Measurements from ENCODE around the gene RAET1G.

The RAET1G gene

DNA sequence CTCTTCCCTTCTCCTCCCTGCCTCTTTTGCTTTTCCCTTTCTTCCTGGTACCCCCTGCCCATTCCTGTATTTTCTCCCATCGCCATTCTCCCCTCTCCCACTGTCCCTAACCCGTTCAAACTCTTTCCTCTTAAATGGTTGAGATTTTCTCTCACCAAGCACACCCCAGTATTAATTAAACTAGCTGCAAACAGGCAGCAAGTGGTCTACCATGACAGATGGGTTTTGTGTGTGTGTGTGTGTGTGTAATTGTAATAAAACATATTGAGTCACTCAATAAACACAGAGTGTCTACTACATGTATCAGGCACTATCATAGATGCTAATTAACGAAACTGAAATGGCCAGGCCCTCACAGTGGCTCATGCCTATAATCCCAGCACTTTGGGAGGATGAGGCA lies 31.7 kb downstream of the RAET1G start:
- no peak for DNase-seq (ENCODE audit: low read depth)
- TF ChIP-seq CTCF (IDR thresholded peaks at IDR 0.05; ENCODE audit: control insufficient read depth, insufficient read depth, low read depth, low read length, missing control alignments), result no peak

GRCh38 chr6:149890629-149891045 lies 32.3 kb downstream of the RAET1G start:
- TF ChIP-seq CTCF (IDR thresholded peaks at IDR 0.05; ENCODE audit: control insufficient read depth, insufficient read depth, low read depth, low read length, missing control alignments), result no peak
- no peak for DNase-seq (ENCODE audit: low read depth)

More for the DNA sequence above, 31.7 kb downstream of the RAET1G start:
- no peak overlapping the region for H3K4me3 ChIP-seq (ENCODE audit: control insufficient read depth, low read depth, low read length)

DNA sequence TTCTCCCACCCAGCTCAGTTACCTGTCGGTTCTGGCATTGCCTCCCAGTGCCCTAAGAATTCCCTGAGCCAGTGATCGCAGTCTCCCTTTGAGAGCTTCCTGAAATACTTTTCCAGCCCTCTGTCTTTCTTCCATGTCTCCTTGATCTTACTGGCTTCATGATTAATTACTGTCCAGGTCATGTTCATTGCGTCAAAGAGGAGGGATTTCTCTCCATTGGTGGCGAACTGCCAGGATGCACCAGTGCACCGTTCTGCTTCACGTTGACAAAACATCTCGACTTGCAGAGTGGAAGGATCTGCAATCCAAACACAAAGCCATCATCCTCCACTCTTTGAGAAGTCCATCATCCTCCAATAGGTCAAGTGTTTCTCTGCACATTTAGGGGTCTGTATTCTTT lies 33.6 kb downstream of the RAET1G start:
- DNase-seq (ENCODE audit: low read depth), result no peak
- TF ChIP-seq CTCF (IDR thresholded peaks at IDR 0.05; ENCODE audit: control insufficient read depth, insufficient read depth, low read depth, low read length, missing control alignments), result no peak
- H3K4me3 ChIP-seq (ENCODE audit: control insufficient read depth, low read depth, low read length), result no peak overlapping the region

More at GRCh38 chr6:149890629-149891045, 32.3 kb downstream of the RAET1G start:
- H3K4me3 ChIP-seq (ENCODE audit: control insufficient read depth, low read depth, low read length), result no peak overlapping the region

- no peak for TF ChIP-seq CTCF (IDR thresholded peaks at IDR 0.05; ENCODE audit: control insufficient read depth, insufficient read depth, low read depth, low read length, missing control alignments)
- no peak overlapping the region for H3K4me3 ChIP-seq (ENCODE audit: control insufficient read depth, low read depth, low read length)
- DNase-seq (ENCODE audit: low read depth), result no peak
Observed at GRCh38 chr6:149888659-149889058, 34.3 kb downstream of the RAET1G start.

- TF ChIP-seq CTCF (IDR thresholded peaks at IDR 0.05; ENCODE audit: control insufficient read depth, insufficient read depth, low read depth, low read length, missing control alignments), result no peak
- H3K4me3 ChIP-seq (ENCODE audit: control insufficient read depth, low read depth, low read length), result no peak overlapping the region
- no peak for DNase-seq (ENCODE audit: low read depth)
Observed at GRCh38 chr6:149888093-149888492, 34.8 kb downstream of the RAET1G start.

DNA sequence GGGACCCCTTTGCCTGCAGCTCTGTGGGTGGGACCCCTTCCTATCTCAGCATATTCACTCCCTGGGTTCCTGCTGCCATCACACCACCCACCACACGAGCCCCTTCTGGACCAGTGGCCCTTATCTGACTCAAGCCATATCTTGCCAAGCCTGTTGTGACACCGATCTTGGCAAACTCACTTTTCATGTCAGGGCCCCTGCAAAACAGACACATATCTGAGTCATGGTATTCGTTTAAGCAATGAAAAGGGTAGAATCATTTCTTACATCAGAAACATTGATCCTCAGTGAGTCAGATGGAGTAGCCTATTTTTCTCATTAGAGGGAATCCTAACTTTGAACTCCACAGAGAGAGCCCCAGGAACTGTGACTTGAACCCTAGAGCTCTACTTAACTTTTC lies 35.6 kb downstream of the RAET1G start:
- DNase-seq (ENCODE audit: low read depth), result no peak
- no peak for TF ChIP-seq CTCF (IDR thresholded peaks at IDR 0.05; ENCODE audit: control insufficient read depth, insufficient read depth, low read depth, low read length, missing control alignments)

GRCh38 chr6:149885888-149886287 lies 37.0 kb downstream of the RAET1G start:
- DNase-seq (ENCODE audit: low read depth), result no peak
- H3K4me3 ChIP-seq (ENCODE audit: control insufficient read depth, low read depth, low read length), result no peak overlapping the region
- TF ChIP-seq CTCF (IDR thresholded peaks at IDR 0.05; ENCODE audit: control insufficient read depth, insufficient read depth, low read depth, low read length, missing control alignments), result no peak

More for the DNA sequence above, 35.6 kb downstream of the RAET1G start:
- H3K4me3 ChIP-seq (ENCODE audit: control insufficient read depth, low read depth, low read length), result no peak overlapping the region

All from AG09309 (cell line).